HL-60 (cell line): ENCODE measurements around the gene IRF4.

Source experiments
- POLR2AphosphoS5 ChIP-seq: IDR thresholded peaks from 2 replicates; pipeline ENCODE4 v1.6.1; 2012; ENCODE audit warnings: low read depth
- TF ChIP-seq, protein P1 (sequence below): IDR thresholded peaks from one replicate; pipeline ENCODE4 v1.5.1; 2011; ENCODE audit warnings: low read length, control low read depth, inconsistent platforms; ENCODE audit not compliant: insufficient read depth

DNA sequence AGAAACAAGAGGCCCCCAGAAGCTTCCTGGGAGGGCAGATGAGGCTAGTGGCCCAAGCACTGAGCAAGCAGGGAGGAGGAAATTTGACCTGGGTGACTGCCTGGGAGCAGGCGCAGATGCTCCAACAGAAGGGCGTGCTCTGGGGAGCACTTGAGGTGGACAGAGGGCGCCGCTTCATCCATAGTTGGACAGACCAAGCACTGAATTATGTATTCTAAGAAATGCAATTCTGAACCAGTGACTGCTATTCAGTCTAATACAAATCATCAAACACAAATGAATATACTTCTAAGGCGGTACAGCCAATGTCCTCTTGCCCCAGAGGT lies 28.7 kb upstream of the IRF4 start:
- TF ChIP-seq, protein P1, sequence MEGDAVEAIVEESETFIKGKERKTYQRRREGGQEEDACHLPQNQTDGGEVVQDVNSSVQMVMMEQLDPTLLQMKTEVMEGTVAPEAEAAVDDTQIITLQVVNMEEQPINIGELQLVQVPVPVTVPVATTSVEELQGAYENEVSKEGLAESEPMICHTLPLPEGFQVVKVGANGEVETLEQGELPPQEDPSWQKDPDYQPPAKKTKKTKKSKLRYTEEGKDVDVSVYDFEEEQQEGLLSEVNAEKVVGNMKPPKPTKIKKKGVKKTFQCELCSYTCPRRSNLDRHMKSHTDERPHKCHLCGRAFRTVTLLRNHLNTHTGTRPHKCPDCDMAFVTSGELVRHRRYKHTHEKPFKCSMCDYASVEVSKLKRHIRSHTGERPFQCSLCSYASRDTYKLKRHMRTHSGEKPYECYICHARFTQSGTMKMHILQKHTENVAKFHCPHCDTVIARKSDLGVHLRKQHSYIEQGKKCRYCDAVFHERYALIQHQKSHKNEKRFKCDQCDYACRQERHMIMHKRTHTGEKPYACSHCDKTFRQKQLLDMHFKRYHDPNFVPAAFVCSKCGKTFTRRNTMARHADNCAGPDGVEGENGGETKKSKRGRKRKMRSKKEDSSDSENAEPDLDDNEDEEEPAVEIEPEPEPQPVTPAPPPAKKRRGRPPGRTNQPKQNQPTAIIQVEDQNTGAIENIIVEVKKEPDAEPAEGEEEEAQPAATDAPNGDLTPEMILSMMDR: no peak
- no peak for TF ChIP-seq POLR2AphosphoS5
